Measurements from ENCODE around the gene CSNK1G3. TPM values are rescaled to one million over a fixed set of nuclear protein-coding genes. Genes with fewer than 3 reads are reported as not detected.

Gene CSNK1G3
- total RNA-seq, 2 donors from 2014 or later: 18.4 to 50.2 TPM

DNA sequence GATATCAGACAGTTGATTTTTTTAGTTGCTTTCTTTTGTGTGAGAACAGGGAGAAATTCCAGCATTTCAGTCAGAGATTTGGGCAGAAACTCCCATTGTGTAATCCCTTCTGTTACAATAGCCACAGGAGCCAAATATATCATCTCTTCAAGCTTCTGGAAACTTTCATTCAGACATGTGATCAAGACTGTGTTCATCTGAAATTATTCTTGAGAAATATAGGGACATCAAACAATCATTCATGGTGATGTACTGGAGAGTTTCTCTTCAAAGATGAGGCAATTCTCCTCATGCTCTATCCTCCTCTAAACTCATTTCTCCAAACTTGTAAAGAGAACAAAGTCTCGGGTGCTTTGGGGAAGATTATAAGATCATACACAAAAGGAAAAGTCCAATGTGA, 35.2 kb upstream of the CSNK1G3 start:
- H3K4me3 ChIP-seq: no peak overlapping the region
- DNase-seq (ENCODE audit: low spot score) (no peak), ATAC-seq (ENCODE audit: insufficient number of reproducible peaks, low FRiP score, low read depth) (no peak)
- H3K4me1 ChIP-seq (ENCODE audit: control insufficient read depth in 1 of 2, low read depth in 2 of 2): peaks cover 0 to 5% of the 10 kb centered on the region in 2 donors
- no peak overlapping the region for H3K27ac ChIP-seq
- H3K36me3 ChIP-seq: no peaks in the 10 kb centered on the region
- TF ChIP-seq CTCF (IDR thresholded peaks at IDR 0.05): no peak
- no peaks in the 10 kb centered on the region for H3K27me3 ChIP-seq (replicated peaks; ENCODE audit: insufficient read depth)
- H3K9me3 ChIP-seq: no peaks in the 10 kb centered on the region

DNA sequence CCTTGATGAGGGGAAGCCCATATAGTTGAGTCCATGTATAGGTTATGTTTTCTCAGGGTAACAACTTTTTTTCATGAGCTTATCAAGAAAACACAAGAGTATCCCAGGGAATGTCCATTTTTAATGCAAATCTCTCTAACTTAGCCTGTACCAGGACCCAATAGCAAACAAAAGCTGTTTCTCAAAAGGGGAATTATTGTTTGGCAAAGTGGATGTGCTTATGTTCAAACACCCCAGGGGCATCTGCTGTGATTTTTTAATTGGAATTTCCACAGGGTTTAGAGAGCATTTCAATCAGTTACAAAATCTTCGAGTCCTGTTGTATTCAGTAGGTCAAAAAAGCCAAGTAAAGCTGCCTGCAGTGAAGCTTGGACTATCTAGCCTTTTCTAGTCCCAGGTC, 33.4 kb upstream of the CSNK1G3 start:
- no peaks in the 10 kb centered on the region for H3K9me3 ChIP-seq
- H3K27ac ChIP-seq: no peak overlapping the region
- H3K36me3 ChIP-seq: no peaks in the 10 kb centered on the region
- H3K4me3 ChIP-seq: no peak overlapping the region
- no peaks in the 10 kb centered on the region for H3K27me3 ChIP-seq (replicated peaks; ENCODE audit: insufficient read depth)
- ATAC-seq (ENCODE audit: insufficient number of reproducible peaks, low FRiP score, low read depth) (no peak), DNase-seq (ENCODE audit: low spot score) (no peak)
- peaks cover 0 to 15% of the 10 kb centered on the region in 2 donors for H3K4me1 ChIP-seq (ENCODE audit: control insufficient read depth in 1 of 2, low read depth in 2 of 2)
- TF ChIP-seq CTCF (IDR thresholded peaks at IDR 0.05): no peak

- no peak overlapping the region for H3K27ac ChIP-seq
- peaks cover 0 to 46% of the 10 kb centered on the region in 2 donors for H3K4me1 ChIP-seq (ENCODE audit: control insufficient read depth in 1 of 2, low read depth in 2 of 2)
- no peaks in the 10 kb centered on the region for H3K9me3 ChIP-seq
- DNase-seq (ENCODE audit: low spot score) (no peak), ATAC-seq (ENCODE audit: insufficient number of reproducible peaks, low FRiP score, low read depth) (no peak)
- H3K27me3 ChIP-seq (replicated peaks; ENCODE audit: insufficient read depth): no peaks in the 10 kb centered on the region
- no peak for TF ChIP-seq CTCF (IDR thresholded peaks at IDR 0.05)
- no peaks in the 10 kb centered on the region for H3K36me3 ChIP-seq
- no peak overlapping the region for H3K4me3 ChIP-seq
These were observed 29.7 kb upstream of the CSNK1G3 start for GRCh38 chr5:123482258-123482657.

DNA sequence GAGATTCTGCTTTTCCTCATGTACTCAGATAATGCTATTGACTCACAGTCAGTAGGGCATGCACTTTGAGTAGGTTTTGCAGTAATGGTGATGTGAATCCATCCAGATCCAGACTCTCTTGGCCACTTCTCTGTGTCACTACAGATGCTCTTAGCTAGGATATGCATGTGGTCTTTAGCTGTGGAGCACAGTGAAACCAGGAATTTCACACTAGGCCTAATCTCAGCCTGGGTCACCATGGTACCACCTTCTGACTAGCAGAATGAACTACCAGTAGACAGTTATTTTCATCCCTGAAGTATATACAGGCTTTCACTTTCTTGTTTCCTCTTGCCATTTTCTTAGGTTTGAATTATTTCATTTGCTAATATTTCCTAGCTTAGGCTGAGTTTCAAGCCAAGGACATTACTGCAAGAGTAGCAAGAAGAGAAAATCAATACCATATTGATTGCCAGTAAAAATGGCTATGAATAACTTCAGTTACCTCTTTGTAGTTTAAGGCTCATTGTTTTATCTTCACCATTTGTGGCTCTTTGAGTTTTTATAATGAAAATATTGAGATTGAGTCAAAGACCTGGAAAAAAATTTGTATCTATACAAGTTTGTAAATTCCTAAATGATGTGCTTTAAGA, 28.4 kb upstream of the CSNK1G3 start:
- H3K27ac ChIP-seq: no peak overlapping the region
- no peaks in the 10 kb centered on the region for H3K27me3 ChIP-seq (replicated peaks; ENCODE audit: insufficient read depth)
- no peak for DNase-seq (ENCODE audit: low spot score)
- ATAC-seq (ENCODE audit: insufficient number of reproducible peaks, low FRiP score, low read depth): no peak
- peaks cover 0 to 47% of the 10 kb centered on the region in 2 donors for H3K4me1 ChIP-seq (ENCODE audit: control insufficient read depth in 1 of 2, low read depth in 2 of 2)
- no peak for TF ChIP-seq CTCF (IDR thresholded peaks at IDR 0.05)
- no peaks in the 10 kb centered on the region for H3K36me3 ChIP-seq
- H3K4me3 ChIP-seq: no peak overlapping the region
- H3K9me3 ChIP-seq: no peaks in the 10 kb centered on the region

DNA sequence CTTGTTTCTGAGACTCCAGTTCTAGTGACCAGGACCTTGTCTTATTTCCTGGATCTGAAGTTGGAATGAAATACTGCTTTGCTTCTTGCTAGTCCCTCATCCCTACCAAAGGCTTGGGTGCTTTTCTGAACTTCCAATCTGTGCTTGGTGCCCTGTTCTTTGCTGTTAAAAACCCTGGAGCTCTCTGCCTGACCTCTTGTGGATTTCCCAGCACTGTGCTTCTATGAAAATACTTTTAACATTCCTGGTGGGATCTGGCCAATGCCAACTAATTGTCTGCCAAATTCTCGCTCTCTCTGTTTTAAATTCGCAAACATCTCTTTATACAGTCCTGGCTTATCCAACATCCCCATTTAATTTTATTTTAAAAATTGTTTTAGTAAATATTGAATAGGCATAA, 26.7 kb upstream of the CSNK1G3 start:
- TF ChIP-seq CTCF (IDR thresholded peaks at IDR 0.05): peak; percentile 18
- no peaks in the 10 kb centered on the region for H3K36me3 ChIP-seq
- H3K4me1 ChIP-seq (ENCODE audit: control insufficient read depth in 1 of 2, low read depth in 2 of 2): peaks cover 0 to 47% of the 10 kb centered on the region in 2 donors
- DNase-seq (ENCODE audit: low spot score) (no peak), ATAC-seq (ENCODE audit: insufficient number of reproducible peaks, low FRiP score, low read depth) (no peak)
- H3K9me3 ChIP-seq: no peaks in the 10 kb centered on the region
- H3K27me3 ChIP-seq (replicated peaks; ENCODE audit: insufficient read depth): no peaks in the 10 kb centered on the region
- peak overlapping the region in 1 of 2 donors; percentile 9 for H3K27ac ChIP-seq
- H3K4me3 ChIP-seq: no peak overlapping the region
